ENCODE measurements around the gene ZMYND8.

DNA sequence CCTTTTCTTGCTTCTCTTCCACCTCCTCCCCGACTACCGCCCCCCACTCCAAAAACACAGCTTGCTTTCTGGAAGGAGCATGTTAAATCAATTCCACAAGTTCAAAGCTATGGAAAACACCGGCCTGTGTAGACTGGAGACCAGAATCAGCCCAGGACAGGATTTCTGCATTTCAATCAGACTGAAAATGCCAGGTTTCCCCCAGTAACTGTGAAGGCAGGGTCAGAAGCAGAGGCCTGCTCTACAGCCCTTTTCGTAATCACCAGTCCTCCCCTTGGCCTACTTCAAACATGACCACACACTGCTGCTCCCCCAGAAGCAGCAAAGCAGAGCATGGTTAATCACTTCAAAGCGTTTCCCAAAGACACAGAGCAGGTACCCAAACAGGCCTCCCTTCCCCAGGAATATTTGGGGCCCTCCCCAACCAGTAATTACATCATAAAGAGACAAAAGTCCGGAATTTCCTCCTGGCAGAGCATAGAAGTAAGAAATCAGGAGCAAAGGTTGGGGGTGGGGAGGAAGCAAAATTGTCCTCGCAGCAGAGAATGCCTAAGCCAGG, 38.4 kb downstream of the ZMYND8 start:
- TF ChIP-seq, protein P1, sequence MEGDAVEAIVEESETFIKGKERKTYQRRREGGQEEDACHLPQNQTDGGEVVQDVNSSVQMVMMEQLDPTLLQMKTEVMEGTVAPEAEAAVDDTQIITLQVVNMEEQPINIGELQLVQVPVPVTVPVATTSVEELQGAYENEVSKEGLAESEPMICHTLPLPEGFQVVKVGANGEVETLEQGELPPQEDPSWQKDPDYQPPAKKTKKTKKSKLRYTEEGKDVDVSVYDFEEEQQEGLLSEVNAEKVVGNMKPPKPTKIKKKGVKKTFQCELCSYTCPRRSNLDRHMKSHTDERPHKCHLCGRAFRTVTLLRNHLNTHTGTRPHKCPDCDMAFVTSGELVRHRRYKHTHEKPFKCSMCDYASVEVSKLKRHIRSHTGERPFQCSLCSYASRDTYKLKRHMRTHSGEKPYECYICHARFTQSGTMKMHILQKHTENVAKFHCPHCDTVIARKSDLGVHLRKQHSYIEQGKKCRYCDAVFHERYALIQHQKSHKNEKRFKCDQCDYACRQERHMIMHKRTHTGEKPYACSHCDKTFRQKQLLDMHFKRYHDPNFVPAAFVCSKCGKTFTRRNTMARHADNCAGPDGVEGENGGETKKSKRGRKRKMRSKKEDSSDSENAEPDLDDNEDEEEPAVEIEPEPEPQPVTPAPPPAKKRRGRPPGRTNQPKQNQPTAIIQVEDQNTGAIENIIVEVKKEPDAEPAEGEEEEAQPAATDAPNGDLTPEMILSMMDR (IDR thresholded peaks at IDR 0.05; ENCODE audit: low read length) = no peak
- TF ChIP-seq EZH2phosphoT487 (IDR thresholded peaks at IDR 0.05; ENCODE audit: low read length) (no peak), EZH2 (optimal IDR thresholded peaks at IDR 0.05; ENCODE audit: low read depth, low read length) (no peak)
